GM12874 (cell line): ENCODE measurements around the gene ZP2.

Source experiments
- TF ChIP-seq, protein P1 (sequence below): IDR thresholded peaks from 2 replicates; pipeline ENCODE4 v1.5.1; 2011; ENCODE audit warnings: low read depth, mild to moderate bottlenecking, control low read depth, low read length, moderate library complexity; ENCODE audit not compliant: insufficient read depth

Gene ZP2

DNA sequence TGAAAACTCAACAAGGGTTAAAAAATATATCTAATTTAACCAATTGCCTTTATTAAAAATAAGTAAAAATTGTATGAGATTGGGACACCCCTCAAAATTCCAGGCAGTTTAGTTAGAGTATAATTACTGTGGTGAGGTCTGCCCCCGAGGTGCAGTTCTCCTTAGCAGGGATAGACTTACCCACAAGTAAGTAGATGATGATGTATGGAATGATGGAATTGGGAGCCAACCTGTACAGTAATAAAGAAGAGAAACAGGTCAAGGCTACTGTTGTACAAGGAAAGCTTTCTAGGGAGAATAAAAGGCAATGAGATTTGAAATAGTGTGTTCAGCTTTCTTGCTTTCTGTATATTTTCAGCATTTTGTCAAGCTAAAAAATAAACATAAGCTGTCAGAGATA is 51.1 kb downstream of the ZP2 start:
- TF ChIP-seq, protein P1, sequence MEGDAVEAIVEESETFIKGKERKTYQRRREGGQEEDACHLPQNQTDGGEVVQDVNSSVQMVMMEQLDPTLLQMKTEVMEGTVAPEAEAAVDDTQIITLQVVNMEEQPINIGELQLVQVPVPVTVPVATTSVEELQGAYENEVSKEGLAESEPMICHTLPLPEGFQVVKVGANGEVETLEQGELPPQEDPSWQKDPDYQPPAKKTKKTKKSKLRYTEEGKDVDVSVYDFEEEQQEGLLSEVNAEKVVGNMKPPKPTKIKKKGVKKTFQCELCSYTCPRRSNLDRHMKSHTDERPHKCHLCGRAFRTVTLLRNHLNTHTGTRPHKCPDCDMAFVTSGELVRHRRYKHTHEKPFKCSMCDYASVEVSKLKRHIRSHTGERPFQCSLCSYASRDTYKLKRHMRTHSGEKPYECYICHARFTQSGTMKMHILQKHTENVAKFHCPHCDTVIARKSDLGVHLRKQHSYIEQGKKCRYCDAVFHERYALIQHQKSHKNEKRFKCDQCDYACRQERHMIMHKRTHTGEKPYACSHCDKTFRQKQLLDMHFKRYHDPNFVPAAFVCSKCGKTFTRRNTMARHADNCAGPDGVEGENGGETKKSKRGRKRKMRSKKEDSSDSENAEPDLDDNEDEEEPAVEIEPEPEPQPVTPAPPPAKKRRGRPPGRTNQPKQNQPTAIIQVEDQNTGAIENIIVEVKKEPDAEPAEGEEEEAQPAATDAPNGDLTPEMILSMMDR, result no peak

DNA sequence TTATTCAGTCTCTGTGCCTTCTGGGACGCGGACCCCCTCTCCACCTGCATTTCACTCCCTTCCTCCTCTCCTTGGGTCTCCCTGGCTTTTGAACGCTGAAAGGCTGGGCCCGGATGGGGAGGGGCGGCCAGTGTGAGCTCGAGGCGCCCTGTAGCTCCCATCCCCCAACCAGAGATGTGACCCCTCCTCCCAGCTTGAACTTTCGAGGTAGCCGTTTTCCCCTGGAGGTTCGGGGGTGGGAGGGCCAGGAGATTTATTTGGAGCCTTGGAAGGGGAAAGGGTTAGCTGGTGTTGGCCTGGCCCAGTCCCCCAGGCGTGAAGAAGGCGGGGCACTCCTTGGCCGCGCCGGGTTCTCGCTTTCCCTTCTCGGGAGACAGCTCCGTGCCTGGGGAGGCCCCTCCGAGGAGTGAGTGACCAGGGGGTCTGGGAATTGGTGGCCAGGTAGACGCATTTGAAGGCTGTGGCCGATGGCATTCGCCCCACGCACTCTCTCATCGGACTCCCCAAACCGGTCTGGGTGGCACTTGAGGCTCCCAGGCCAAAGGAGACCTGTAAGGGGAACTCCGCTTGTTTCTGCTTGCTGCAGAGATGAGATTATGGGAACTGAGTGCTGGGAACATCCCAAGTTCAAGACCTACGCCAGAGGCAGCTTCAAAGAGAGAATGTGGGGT is 52.0 kb downstream of the ZP2 start:
- TF ChIP-seq, protein P1, result no peak

DNA sequence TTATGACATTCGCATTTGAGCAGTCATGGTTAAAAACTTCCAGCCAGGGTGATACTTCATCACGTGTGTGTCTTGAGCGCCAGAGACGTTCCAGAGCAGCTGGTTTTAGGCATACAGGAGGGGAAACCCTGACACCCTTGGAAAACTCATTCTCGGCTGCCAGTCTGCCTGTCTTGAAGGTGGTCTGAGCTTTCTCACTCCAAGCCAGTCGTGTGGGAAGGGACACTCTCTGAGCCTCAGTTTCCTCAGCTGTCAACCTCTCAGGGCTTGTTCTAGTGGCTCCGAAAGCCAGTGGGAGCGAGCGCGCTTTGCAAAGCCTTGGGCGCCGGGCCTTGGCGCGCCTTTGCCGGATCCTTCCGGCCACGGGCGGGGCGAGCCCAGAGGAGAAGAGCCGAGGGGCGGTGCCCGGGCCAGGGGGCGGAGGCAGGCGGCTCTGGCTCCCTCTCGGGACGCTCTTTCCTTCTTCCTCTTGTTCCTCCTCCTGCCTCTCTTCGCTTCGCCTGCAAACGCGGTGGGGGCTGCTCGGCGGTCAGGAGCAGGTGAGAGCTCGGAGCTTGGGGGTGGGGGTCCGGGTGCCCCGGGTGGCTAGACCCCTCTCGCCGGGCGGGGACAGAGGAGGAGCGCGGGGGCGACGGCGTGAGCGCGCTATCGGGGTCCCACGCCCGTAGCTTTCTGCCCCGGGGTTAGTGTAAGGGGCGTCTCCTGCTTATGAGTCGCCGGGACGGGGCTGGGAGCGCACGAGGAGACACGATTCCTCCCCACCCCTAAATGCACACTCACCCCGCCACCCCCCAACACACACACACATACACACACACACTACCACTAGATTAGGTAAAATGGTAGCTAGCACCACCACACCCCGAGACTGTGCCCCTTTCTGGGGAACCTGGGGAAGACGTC is 52.9 kb downstream of the ZP2 start, which contains the start of gene LDAF1:
Gene LDAF1, plus strand, starts transcription at position 467 of the 903 bp plus-strand sequence. CDS start 2,509 bp downstream, outside the sequence.
- TF ChIP-seq, protein P1, result no peak

- TF ChIP-seq, protein P1, result no peak
Observed at GRCh38 chr16:21157632-21158031, 53.7 kb downstream of the ZP2 start.

- TF ChIP-seq, protein P1, result peak; percentile 56
Observed at GRCh38 chr16:21156767-21157467, 54.5 kb downstream of the ZP2 start.

GRCh38 chr16:21150375-21151001 is 60.9 kb downstream of the ZP2 start, which contains the start of gene DNAH3:
Gene DNAH3 (minus strand): TSS chr16:21150846. CDS start chr16:21150319, 527 bp downstream.
- TF ChIP-seq, protein P1, result no peak
